Activated CD4-positive, alpha-beta memory T cell treated with anti-CD3 and anti-CD28 coated beads for 36 hours (primary cell): Measurements from ENCODE around the gene PAK3. TPM values are rescaled to one million over a fixed set of nuclear protein-coding genes. Genes with fewer than 3 reads are reported as not detected.

Experiments used
- CTCF ChIA-PET: fragments of 350-600 bp; sonication (Branson Sonifier 250); formaldehyde crosslinking; loops from one replicate; lab custom pipeline; 2021; ENCODE audit warnings: antibody characterized with exemption, inconsistent platforms; lab: Charles Lee
- POLR2A ChIA-PET: fragments of 350-600 bp; sonication (Branson Sonifier 250); formaldehyde crosslinking; loops from one replicate; lab custom pipeline; 2021; ENCODE audit warnings: antibody characterized with exemption; lab: Charles Lee
- DNase-seq: peaks from one replicate; pipeline ENCODE4 v3.0.0-alpha.2; 2020
- H3K27ac Mint-ChIP-seq: one replicate; pipeline ENCODE4 v1.8.0; 2021; ENCODE audit warnings: mixed read lengths
- H3K27me3 Mint-ChIP-seq: one replicate; pipeline ENCODE4 v1.8.0; 2021; ENCODE audit warnings: mixed read lengths
- H3K36me3 Mint-ChIP-seq: one replicate; pipeline ENCODE4 v1.8.0; 2021; ENCODE audit warnings: mixed read lengths
- H3K4me1 Mint-ChIP-seq: one replicate; pipeline ENCODE4 v1.8.0; 2021; ENCODE audit warnings: low read depth, mixed read lengths
- H3K4me3 Mint-ChIP-seq: one replicate; pipeline ENCODE4 v1.8.0; 2021; ENCODE audit warnings: mild to moderate bottlenecking, mixed read lengths
- H3K9me3 Mint-ChIP-seq: one replicate; pipeline ENCODE4 v1.8.0; 2021; ENCODE audit warnings: mixed read lengths
- intact Hi-C: fragments of 100-400 bp; cut with micrococcal nuclease; formaldehyde crosslinking; loops from one replicate; pipeline ENCODE4 v1.15.1; 2023
- total RNA-seq, 2 experiments: library from RNA; stranded (reverse); gene quantifications; one replicate each; pipeline ENCODE4 v1.2.3, GENCODE V29; 2021

PAK3 gene
- total RNA-seq, 2 experiments from 2014 or later = 1.3 to 1.5 TPM

DNA sequence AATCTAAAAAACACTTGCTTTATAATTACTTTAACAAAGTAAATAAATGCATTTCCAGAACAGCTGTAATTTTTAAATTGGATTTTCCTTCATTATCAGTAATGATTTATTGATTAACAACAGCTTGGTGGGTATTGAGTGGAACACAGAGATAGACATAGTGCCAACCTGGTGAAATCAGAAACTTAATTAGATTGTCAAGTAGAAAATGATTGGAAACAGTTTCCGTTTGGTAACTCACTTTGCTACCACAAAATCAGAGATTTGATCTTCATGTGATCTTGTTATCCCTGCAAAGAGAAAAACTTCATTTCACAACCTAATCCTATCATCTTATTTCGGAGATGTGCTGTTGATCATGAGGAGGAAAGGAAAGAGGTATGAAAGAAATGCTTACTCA is 103.5 kb downstream of the PAK3 start:
- DNase-seq = no peak
- intact Hi-C loops = no loop called here
- H3K36me3 Mint-ChIP-seq = no peaks in the 10 kb centered on the region
- ChIA-PET POLR2A (no interaction called here), CTCF (no interaction called here)
- no peaks in the 10 kb centered on the region for H3K9me3 Mint-ChIP-seq
- H3K27me3 Mint-ChIP-seq = no peaks in the 10 kb centered on the region
- no peak overlapping the region for H3K27ac Mint-ChIP-seq
- H3K4me3 Mint-ChIP-seq = no peak overlapping the region
- no peaks in the 10 kb centered on the region for H3K4me1 Mint-ChIP-seq

DNA sequence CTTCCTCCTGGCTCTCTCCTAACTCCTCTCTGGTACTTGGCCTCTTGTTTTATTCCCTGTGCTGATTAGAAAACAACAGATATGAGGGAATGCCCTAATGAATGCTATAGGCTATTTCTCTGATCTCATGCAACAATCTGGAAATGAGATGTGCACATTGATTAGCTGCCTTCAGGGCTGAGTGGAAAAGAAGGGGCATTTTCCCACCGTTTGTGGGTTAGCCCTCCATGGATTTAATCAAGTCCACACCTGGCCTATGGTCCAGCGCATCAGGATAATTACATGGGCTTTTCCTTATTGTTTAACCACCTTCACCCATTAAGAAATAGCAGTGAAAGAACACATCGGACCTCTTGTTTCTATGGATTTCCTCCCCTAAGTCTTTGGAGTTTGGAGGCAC is 104.3 kb downstream of the PAK3 start:
- Mint-ChIP-seq H3K9me3 (no peaks in the 10 kb centered on the region), H3K4me1 (no peaks in the 10 kb centered on the region), H3K36me3 (no peaks in the 10 kb centered on the region), H3K27ac (no peak overlapping the region), H3K27me3 (no peaks in the 10 kb centered on the region), H3K4me3 (no peak overlapping the region)
- ChIA-PET POLR2A (no interaction called here), CTCF (interaction anchor here (0.6 kb wide), 1 partner anchor 78 kb away, joined by 3 read pairs; no protein-coding TSS in a partner anchor)
- intact Hi-C loops = no loop called here
- DNase-seq = no peak

GRCh38 chrX:111207851-111208250 is 111.9 kb downstream of the PAK3 start:
- no peak for DNase-seq
- H3K4me1 Mint-ChIP-seq = no peaks in the 10 kb centered on the region
- no peak overlapping the region for H3K27ac Mint-ChIP-seq
- CTCF ChIA-PET = no interaction called here
- intact Hi-C loops = no loop called here
- H3K4me3 Mint-ChIP-seq = no peak overlapping the region
- POLR2A ChIA-PET = no interaction called here
- H3K27me3 Mint-ChIP-seq = no peaks in the 10 kb centered on the region
- no peaks in the 10 kb centered on the region for H3K9me3 Mint-ChIP-seq
- no peaks in the 10 kb centered on the region for H3K36me3 Mint-ChIP-seq

DNA sequence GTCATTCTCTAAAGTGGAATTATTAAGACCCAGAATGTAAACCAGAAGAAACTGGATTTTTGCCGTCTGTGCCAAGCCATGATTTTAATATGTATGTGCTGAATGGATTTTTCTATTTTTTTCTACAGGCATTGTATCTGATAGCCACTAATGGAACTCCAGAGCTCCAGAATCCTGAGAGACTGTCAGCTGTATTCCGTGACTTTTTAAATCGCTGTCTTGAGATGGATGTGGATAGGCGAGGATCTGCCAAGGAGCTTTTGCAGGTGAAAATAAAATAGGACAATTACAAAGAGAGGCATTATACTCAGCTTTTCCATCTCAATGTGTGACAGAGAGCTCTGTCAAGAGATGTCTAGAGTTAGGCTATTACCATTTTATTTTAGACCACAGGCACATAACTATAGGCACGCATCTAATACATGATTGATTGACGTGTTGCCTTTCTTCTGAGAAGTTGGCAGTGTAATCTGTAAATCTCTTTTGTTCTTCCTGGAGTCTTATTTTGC is 120.4 kb downstream of the PAK3 start:
- Mint-ChIP-seq H3K27ac (no peak overlapping the region), H3K27me3 (no peaks in the 10 kb centered on the region), H3K4me1 (no peaks in the 10 kb centered on the region), H3K9me3 (no peaks in the 10 kb centered on the region), H3K4me3 (no peak overlapping the region), H3K36me3 (no peaks in the 10 kb centered on the region)
- no peak for DNase-seq
- CTCF ChIA-PET = no interaction called here
- POLR2A ChIA-PET = no interaction called here
- intact Hi-C loops = no loop called here

GRCh38 chrX:111244235-111244750 is 148.3 kb downstream of the PAK3 start:
- DNase-seq = no peak
- Mint-ChIP-seq H3K27ac (no peak overlapping the region), H3K4me3 (no peak overlapping the region), H3K27me3 (no peaks in the 10 kb centered on the region), H3K9me3 (no peaks in the 10 kb centered on the region), H3K4me1 (no peaks in the 10 kb centered on the region), H3K36me3 (no peaks in the 10 kb centered on the region)
- intact Hi-C loops = loop anchor here (1.0 to 5.0 kb wide), 3 partner anchors 77 to 252 kb away; partner anchors contain the start of gene PAK3
- POLR2A ChIA-PET = no interaction called here
- CTCF ChIA-PET = interaction anchor here (0.9 to 2.5 kb wide), 12 partner anchors 51 to 390 kb away, joined by 3 to 23 read pairs (median 4); partner anchors contain the start of gene PAK3

DNA sequence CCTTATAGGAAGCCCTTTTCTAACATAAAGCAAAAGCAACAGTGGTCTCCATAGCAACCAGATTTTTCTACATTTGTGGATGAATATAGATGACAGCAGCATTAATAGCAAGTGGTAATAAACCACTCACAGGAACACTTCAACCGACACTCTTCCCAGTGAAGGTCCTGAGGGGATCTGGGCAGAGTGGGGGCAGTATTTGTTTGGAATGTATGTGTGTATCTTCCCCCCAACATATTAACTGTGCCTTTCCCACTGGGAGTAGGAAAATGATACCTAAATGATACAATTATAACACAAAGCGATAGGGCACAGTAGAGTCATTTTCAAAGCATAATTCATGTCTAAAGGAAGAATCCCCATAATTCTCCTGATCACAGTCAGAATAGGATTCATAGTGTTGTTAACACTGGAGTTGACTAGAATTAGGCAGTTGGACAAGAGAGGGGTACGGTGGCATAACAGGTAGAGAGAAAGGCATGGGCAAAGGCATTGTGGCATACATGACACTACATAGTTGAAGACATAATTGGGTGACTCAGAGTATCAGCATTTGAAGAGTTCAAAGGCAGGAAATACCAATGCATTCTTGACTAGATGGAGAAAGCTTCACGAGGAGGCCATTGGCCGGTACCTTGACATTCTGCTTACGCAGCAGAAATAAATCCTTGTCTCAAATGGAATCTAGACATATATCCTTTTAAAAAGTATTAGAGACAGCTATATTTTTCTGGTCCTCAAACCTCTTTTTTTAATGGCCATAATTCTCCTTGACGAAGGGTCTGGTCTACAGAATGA is 159.1 kb downstream of the PAK3 start:
- Mint-ChIP-seq H3K27me3 (peaks cover 2% of the 10 kb centered on the region), H3K27ac (no peak overlapping the region), H3K9me3 (no peaks in the 10 kb centered on the region), H3K4me3 (no peak overlapping the region), H3K36me3 (no peaks in the 10 kb centered on the region), H3K4me1 (no peaks in the 10 kb centered on the region)
- no peak for DNase-seq
- intact Hi-C loops = no loop called here
- POLR2A ChIA-PET = no interaction called here
- CTCF ChIA-PET = no interaction called here

GRCh38 chrX:111257733-111258132 is 161.7 kb downstream of the PAK3 start:
- DNase-seq = no peak
- Mint-ChIP-seq H3K36me3 (no peaks in the 10 kb centered on the region), H3K4me3 (no peak overlapping the region), H3K27ac (no peak overlapping the region), H3K9me3 (no peaks in the 10 kb centered on the region), H3K27me3 (no peaks in the 10 kb centered on the region), H3K4me1 (no peaks in the 10 kb centered on the region)
- POLR2A ChIA-PET = no interaction called here
- intact Hi-C loops = no loop called here
- CTCF ChIA-PET = no interaction called here

GRCh38 chrX:111259559-111259958 is 163.6 kb downstream of the PAK3 start:
- intact Hi-C loops = no loop called here
- no peaks in the 10 kb centered on the region for H3K9me3 Mint-ChIP-seq
- no peaks in the 10 kb centered on the region for H3K36me3 Mint-ChIP-seq
- no peak for DNase-seq
- H3K4me1 Mint-ChIP-seq = no peaks in the 10 kb centered on the region
- CTCF ChIA-PET = no interaction called here
- POLR2A ChIA-PET = no interaction called here
- no peak overlapping the region for H3K27ac Mint-ChIP-seq
- no peaks in the 10 kb centered on the region for H3K27me3 Mint-ChIP-seq
- H3K4me3 Mint-ChIP-seq = no peak overlapping the region

DNA sequence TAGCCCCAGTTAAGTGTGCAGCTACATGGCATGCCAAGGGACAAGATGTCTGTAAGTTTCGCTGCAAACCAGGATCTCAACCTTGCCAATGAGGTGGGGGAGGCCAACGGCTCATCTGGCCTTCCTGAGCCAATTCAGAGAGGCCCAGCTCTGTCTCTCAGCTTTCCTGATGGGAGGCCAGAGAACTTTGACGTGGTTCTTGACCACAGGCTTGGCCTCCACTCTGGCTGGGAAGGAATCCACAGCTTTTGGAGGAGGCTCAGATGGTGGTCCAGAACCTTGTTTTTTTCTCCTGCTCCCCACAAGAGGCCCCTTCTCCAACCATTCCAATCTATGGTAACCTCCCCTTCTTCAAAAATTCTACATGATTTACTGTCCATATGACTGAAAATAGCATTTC is 164.5 kb downstream of the PAK3 start:
- intact Hi-C loops = no loop called here
- Mint-ChIP-seq H3K27me3 (no peaks in the 10 kb centered on the region), H3K36me3 (no peaks in the 10 kb centered on the region), H3K27ac (no peak overlapping the region), H3K9me3 (no peaks in the 10 kb centered on the region), H3K4me3 (no peak overlapping the region), H3K4me1 (no peaks in the 10 kb centered on the region)
- CTCF ChIA-PET = no interaction called here
- POLR2A ChIA-PET = no interaction called here
- DNase-seq = no peak

DNA sequence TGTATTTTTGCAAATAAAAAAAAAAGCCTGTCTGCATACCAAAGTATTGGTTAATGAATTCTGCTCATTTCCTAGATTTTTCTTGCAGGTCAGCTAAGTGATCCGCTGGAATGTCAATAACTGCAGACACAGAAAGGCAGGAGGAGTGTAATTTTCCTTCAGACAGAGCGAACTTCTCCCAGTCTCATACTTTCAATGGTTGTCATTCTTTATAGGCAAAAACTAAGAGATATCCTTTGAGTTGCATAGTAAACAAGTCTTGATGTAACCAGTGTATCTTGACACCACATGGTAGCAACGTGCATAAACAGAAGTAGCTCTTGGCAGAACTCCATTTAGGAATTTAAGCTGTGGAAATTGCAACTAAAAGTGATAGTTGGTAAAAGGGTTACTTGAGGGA is 166.1 kb downstream of the PAK3 start:
- H3K9me3 Mint-ChIP-seq = no peaks in the 10 kb centered on the region
- H3K27ac Mint-ChIP-seq = no peak overlapping the region
- H3K27me3 Mint-ChIP-seq = no peaks in the 10 kb centered on the region
- H3K4me1 Mint-ChIP-seq = no peaks in the 10 kb centered on the region
- ChIA-PET POLR2A (no interaction called here), CTCF (no interaction called here)
- no peak for DNase-seq
- no peaks in the 10 kb centered on the region for H3K36me3 Mint-ChIP-seq
- no peak overlapping the region for H3K4me3 Mint-ChIP-seq
- intact Hi-C loops = no loop called here

DNA sequence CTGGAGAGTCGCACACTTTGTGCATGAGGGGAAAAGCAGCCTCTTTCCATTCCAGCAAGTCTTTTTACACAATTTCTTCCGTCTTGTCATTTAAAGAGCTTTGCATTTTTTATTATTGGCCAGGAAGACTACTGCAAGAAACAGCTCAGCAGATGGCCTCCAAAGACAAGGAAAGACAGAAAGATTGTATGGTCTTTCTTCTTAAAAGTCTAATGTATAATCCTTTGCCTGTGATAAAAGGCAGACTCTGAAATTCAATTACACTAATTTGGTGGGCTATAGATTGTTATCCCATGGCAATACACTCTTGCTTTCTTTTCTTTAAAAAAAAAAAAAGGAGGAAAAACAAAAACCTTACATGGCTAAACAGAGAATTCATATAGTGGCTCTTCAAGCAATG is 168.4 kb downstream of the PAK3 start:
- Mint-ChIP-seq H3K27me3 (peaks cover 2% of the 10 kb centered on the region), H3K36me3 (no peaks in the 10 kb centered on the region), H3K9me3 (no peaks in the 10 kb centered on the region), H3K4me3 (no peak overlapping the region), H3K27ac (no peak overlapping the region), H3K4me1 (no peaks in the 10 kb centered on the region)
- DNase-seq = no peak
- POLR2A ChIA-PET = no interaction called here
- CTCF ChIA-PET = no interaction called here
- intact Hi-C loops = no loop called here

DNA sequence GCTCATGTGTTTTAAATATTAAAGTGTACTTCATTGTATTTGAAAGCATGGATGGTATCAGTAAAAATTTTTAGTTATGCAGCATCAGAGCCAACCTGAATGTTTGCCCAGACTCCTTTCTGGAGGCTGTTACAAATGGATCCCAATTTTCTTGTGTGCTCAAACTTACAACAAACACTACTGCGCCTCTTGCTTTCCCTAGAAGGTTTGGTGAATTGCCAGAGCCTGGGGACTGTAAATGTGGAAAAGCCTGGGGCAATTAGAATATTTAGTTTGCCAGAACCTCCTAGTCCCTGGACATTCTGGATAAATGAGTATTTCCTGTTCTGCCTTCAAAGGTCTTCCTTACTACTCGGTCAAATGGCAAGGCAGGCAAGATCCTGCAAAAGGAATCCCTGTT is 169.5 kb downstream of the PAK3 start:
- Mint-ChIP-seq H3K9me3 (no peaks in the 10 kb centered on the region), H3K27me3 (peaks cover 2% of the 10 kb centered on the region), H3K4me1 (no peaks in the 10 kb centered on the region), H3K27ac (no peak overlapping the region), H3K4me3 (no peak overlapping the region), H3K36me3 (no peaks in the 10 kb centered on the region)
- ChIA-PET CTCF (no interaction called here), POLR2A (no interaction called here)
- no peak for DNase-seq
- intact Hi-C loops = no loop called here

DNA sequence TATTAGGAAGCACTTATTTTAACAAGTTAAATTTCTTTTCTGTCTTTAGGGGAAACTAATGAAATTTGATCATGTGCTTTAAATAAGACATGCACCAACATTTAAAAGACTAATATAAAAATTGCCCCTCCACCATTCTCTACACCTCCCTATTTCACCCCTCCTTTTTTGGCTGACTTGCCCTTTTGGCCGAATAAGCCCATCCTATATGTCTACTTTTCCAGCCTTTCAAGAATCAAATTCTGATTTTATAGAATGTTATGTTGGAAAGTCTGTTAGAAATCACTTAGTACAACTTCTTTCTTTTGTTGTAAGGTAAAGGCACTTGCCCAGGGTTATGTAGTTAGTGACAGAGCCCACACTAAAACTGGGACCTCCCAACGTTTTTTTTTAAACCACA is 172.5 kb downstream of the PAK3 start:
- no peak overlapping the region for H3K4me3 Mint-ChIP-seq
- intact Hi-C loops = no loop called here

More for the DNA sequence above, 172.5 kb downstream of the PAK3 start:
- Mint-ChIP-seq H3K27ac (no peak overlapping the region), H3K36me3 (no peaks in the 10 kb centered on the region), H3K4me1 (no peaks in the 10 kb centered on the region), H3K27me3 (peaks cover 2% of the 10 kb centered on the region), H3K9me3 (no peaks in the 10 kb centered on the region)
- ChIA-PET POLR2A (no interaction called here), CTCF (no interaction called here)
- no peak for DNase-seq
